Stimulated activated CD4-positive, alpha-beta T cell treated with anti-CD3 and anti-CD28 coated beads, Interleukin-4, amount 100 ng/mL, for 48 hours (primary cell): ENCODE data around the gene TRIP12.

ENCODE experiments used
- DNase-seq, 2 donors: peaks; one replicate each; pipeline ENCODE4 v3.0.0-alpha.2; 2020; ENCODE audit warnings: low read depth in 2 of 2

TRIP12 gene

DNA sequence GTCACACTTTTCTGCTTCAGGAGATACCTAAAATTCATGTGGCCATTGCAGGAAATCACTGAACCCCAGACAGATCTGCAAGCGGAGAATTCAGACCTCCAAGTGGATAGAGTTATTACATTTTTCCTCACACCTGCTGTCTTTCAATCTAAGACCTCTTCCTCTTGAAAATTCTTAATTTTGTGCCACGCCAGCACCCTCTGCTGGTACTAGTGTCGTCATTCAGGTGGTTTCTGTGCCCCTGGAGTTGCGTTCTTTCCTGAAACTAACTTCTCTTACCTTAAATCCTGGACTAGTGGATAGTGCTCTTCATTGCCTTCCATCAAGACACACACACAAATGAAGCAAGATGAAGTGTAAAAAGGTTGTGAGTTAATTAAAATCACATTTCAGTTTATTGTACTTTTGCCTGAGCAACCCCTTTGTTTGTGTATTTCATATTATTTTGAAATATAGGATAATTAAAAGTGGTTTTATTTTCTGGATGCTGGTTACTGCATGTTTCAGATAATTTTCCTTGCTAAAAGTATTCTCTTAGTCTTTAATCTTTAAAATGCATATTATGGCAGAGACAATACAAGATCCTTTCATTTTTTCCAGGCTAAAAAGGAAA lies 205.8 kb downstream of the TRIP12 start:
- DNase-seq, result peak; percentile 10

DNA sequence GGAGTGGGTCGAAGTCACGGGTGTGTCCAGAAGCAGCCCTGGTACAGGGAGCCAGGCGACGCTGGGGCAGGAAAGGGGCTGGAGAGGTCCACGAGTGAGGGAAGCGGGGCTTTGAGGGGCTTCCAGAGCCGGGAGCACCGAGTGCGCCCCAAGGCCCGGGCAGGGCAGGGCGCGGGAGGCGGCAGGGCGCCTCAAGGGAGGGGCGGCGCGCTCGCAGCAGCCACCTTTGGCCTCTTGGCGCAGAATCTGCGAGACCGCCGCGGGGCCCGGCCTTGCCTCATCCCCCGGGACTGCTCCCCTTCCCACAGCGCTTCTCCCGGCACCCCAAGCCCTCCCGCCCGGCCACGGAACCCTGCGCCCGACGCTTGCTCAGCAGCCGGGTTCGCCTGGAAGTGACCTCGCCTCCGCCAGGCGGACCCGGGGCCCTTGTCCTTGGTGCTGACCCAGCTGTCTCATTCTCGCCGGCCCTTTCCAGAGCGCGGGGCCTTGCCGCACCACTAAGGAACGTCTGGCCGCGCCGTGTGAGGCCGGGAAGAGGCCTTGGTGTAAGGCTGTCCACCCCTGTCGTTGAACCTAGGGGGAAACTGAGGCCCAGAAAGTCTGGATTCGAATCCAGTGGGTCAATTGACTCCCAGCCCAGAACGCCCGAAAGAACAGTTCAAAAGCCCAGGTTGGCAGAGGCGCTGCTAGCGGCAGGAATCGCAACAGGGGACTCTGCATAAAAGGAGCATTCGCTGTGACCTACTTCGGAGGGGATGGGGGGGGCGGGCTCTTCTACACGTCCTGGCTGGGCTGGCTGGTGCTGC lies 206.9 kb downstream of the TRIP12 start:
- peak; percentile 8 to 40 for DNase-seq

DNA sequence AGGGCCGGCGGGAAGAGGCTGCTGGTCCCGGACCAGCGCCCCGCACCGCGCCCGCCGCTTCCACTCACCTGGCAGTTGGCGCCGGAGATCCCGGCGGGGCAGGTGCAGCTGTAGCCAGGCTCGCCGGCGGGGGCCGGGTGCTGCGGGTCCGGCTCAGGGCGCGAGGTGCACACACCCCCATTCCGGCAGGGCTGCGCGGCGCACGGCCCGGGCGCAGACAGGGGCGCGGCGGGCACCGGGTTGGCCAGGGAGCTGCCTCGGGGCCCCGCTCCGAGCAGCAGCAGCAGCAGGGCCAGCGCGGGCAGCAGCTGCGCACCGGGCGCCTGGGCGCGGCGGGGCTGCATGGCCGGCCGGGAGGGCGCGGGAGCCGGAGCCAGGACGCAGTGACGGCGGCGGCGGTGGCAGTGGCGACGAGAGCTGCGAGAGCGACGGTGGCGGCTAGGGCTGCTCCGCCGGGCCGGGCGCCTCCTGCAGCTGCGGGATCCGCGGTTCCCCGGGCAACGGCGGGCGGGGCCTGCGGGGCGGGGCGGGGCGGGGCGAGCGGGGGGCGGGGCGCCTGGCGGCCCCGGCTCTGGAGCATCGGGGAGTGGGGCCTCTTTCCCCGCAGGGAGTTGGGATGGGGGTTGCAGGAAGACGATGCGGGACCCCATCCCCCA lies 207.6 kb downstream of the TRIP12 start, which contains the start of gene DNER:
TSS of gene DNER (minus strand) at position 476 of the 656 bp plus-strand sequence. CDS start at position 344, 132 bp downstream.
- DNase-seq, result peak; percentile 28 to 46
